Spleen (tissue), 11 donors: ENCODE data around the gene LGMN. TPM values are rescaled to one million over a fixed set of nuclear protein-coding genes. Genes with fewer than 3 reads are reported as not detected.
A peak's percentile ranks its signal among the peaks of the same experiment; 100 is the strongest.

Experiments used
- DNase-seq: peaks from one replicate; pipeline ENCODE4 v3.0.0-alpha.2; 2020
- H3K27ac ChIP-seq, 8 donors: fragments of 200-600 bp; sonication (generic) in 7 of 8; 1 replicate in 4 of 8; 2 replicates in 4 of 8; pipeline versions ENCODE4 v1.5.0 to v1.8.0; 2016 to 2021; ENCODE audit warnings: inconsistent platforms in 4 of 8, mild to moderate bottlenecking in 4 of 8, moderate library complexity in 1 of 8
- H3K27me3 ChIP-seq, 7 donors: fragments of 200-600 bp; sonication (generic) in 6 of 7; replicated peaks in 1 of 7; 1 replicate in 4 of 7; 2 replicates in 3 of 7; pipeline versions ENCODE4 v1.5.0 to v1.8.0; 2016 to 2021; ENCODE audit warnings: inconsistent platforms in 3 of 7, mild to moderate bottlenecking in 1 of 7
- H3K36me3 ChIP-seq, 6 donors: fragments of 200-600 bp; sonication (generic) in 5 of 6; 1 replicate in 4 of 6; 2 replicates in 2 of 6; pipeline versions ENCODE4 v1.5.0 to v1.8.0; 2016 to 2021; ENCODE audit warnings: inconsistent platforms in 2 of 6
- H3K4me1 ChIP-seq, 6 donors: fragments of 200-600 bp; sonication (generic) in 5 of 6; 1 replicate in 3 of 6; 2 replicates in 3 of 6; pipeline versions ENCODE4 v1.5.0 to v1.8.0; 2016 to 2021; ENCODE audit warnings: inconsistent platforms in 3 of 6
- H3K4me3 ChIP-seq, 8 donors: fragments of 200-600 bp; sonication (generic) in 7 of 8; 1 replicate in 4 of 8; 2 replicates in 4 of 8; pipeline versions ENCODE4 v1.5.0 to v1.8.0; 2016 to 2021; ENCODE audit warnings: inconsistent platforms in 4 of 8, mild to moderate bottlenecking in 4 of 8, moderate library complexity in 2 of 8
- H3K9me3 ChIP-seq, 8 donors: fragments of 200-600 bp; sonication (generic) in 7 of 8; 1 replicate in 4 of 8; 2 replicates in 4 of 8; pipeline versions ENCODE4 v1.5.0 to v1.8.0; 2016 to 2021; ENCODE audit warnings: inconsistent platforms in 4 of 8
- CTCF ChIP-seq, 11 experiments: fragments of 200-600 bp in 7 of 11; fragments of 450-650 bp in 4 of 11; sonication (generic) in 4 of 11; IDR thresholded peaks in 8 of 11; conservative IDR thresholded peaks in 3 of 11; 1 replicate in 7 of 11; 2 replicates in 4 of 11; pipeline versions ENCODE4 v1.4.0 to v1.8.0; 2016 to 2021; ENCODE audit warnings: antibody characterized with exemption in 11 of 11, inconsistent platforms in 4 of 11, mild to moderate bottlenecking in 1 of 11
- POLR2A ChIP-seq, 3 donors: fragments of 450-650 bp; IDR thresholded peaks; one replicate each; pipeline ENCODE4 v1.5.1; 2017; ENCODE audit warnings: antibody characterized with exemption in 3 of 3, mild to moderate bottlenecking in 1 of 3
- POLR2AphosphoS5 ChIP-seq, 3 donors: sonication (generic); formaldehyde crosslinking; IDR thresholded peaks; one replicate each; pipeline ENCODE4 v1.5.1; 2017; ENCODE audit warnings: antibody characterized with exemption in 3 of 3
- WGBS, 5 donors: extraction: QIAGEN DNeasy Blood & Tissue Kit in 3 of 5; methylation state at CpG; one replicate each; pipeline versions ENCODE4 v1.1.5 to v1.1.7; 2013 to 2018; 5-methylcytosine and 5-hydroxymethylcytosine counted together
- intact Hi-C: fragments of 100-400 bp; cut with DNase I; formaldehyde crosslinking; loops from one replicate; pipeline ENCODE4 v1.15.0; 2023; ENCODE audit warnings: low total_unique reads
- polyA plus RNA-seq, 3 donors: library from polyadenylated mRNA; stranded (reverse); fragments of 200-250 nt; gene quantifications; one replicate each; pipeline ENCODE4 v1.2.1, GENCODE V29; 2013
- total RNA-seq, 7 donors: library from RNA; depleted of rRNA in 3 of 7; stranded (reverse); fragments of >200 nt in 3 of 7; fragmentation: NEBNext Ultra II Directional in 4 of 7; extraction: Animal tissue kit (Norgen Biotek cat#: 25700) in 4 of 7; gene quantifications; one replicate each; pipeline versions ENCODE4 v1.1.0 to v1.2.1, GENCODE V29; 2016 to 2021
- donor health status: healthy with polysubstance abuse.
- donor health status: DM: no; HTN: no; CAD: no; lungs with moderate emphysema.
- donor health status: DM: no; HTN: no; CAD: no.
- donor health status: Bipolar disorder and iron deficiency.
- donor health status: healthy.
- donor health status: DM: no; HTN: no; CAD: no.
- donor health status: DM: yes; HTN: yes; CAD: no.

Gene LGMN
- total and polyA plus RNA-seq, 10 donors, result 56.6 to 270 (median 196) TPM

DNA sequence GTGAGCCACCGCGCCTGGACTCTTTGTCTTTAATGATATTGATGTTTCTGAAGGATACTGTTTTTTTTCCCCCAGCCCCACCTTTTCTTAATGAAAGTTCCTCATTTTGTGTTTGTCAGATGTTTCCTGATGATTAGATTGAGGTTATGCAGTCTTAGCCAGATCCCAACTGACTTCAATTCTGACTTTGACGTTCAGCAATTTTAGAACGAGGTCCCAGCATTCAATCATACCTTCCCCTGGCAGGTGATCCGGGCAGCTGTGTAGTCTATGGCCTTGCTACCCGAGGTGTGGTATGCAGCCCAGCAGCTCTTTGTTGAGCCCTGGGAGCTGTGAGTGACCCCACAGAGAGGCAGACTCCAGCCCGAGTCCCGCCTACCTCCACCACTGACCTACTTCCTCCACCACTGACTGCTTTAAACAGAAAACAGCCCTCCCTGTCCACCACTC, 82.7 kb downstream of the LGMN start:
- TF ChIP-seq CTCF (IDR thresholded peaks at IDR 0.05 in 8 of 11, conservative IDR thresholded peaks at IDR 0.05 in 3 of 11) (no peak), POLR2AphosphoS5 (IDR thresholded peaks at IDR 0.05) (peak in 1 of 3 donors; percentile 59), POLR2A (IDR thresholded peaks at IDR 0.05) (no peak)
- intact Hi-C loops, result no loop called here
- Histone ChIP-seq H3K27ac (peak overlapping the region in 7 of 8 donors; percentile 53 to 96 (median 80)), H3K4me1 (peaks cover 10 to 99% (median 62%) of the 10 kb centered on the region in 6 donors), H3K36me3 (peaks cover 0 to 94% (median 39%) of the 10 kb centered on the region in 6 donors), H3K9me3 (no peaks in the 10 kb centered on the region), H3K4me3 (peak overlapping the region in 1 of 8 donors; percentile 38), H3K27me3 (no peaks in the 10 kb centered on the region)
- no peak for DNase-seq
- 15 to 23% (median 18%) methylated on average over 8 of the region's 8 CpGs for WGBS, 5 donors

GRCh38 chr14:92663049-92663448, 85.4 kb downstream of the LGMN start:
- Histone ChIP-seq H3K27me3 (no peaks in the 10 kb centered on the region), H3K27ac (peak overlapping the region in 4 of 8 donors; percentile 25 to 96 (median 84)), H3K9me3 (no peaks in the 10 kb centered on the region), H3K4me3 (no peak overlapping the region), H3K36me3 (peaks cover 0 to 94% (median 58%) of the 10 kb centered on the region in 6 donors), H3K4me1 (peaks cover 29 to 99% (median 68%) of the 10 kb centered on the region in 6 donors)
- WGBS, 5 donors, result 90 to 95% (median 92%) methylated on average over 7 of the region's 7 CpGs
- intact Hi-C loops, result no loop called here
- TF ChIP-seq POLR2AphosphoS5 (IDR thresholded peaks at IDR 0.05) (no peak), CTCF (IDR thresholded peaks at IDR 0.05 in 8 of 11, conservative IDR thresholded peaks at IDR 0.05 in 3 of 11) (no peak), POLR2A (IDR thresholded peaks at IDR 0.05) (no peak)
- DNase-seq, result no peak

- no peak for DNase-seq
- H3K36me3 ChIP-seq, result peaks cover 0 to 91% (median 51%) of the 10 kb centered on the region in 6 donors
- H3K9me3 ChIP-seq, result no peaks in the 10 kb centered on the region
- TF ChIP-seq CTCF (IDR thresholded peaks at IDR 0.05 in 8 of 11, conservative IDR thresholded peaks at IDR 0.05 in 3 of 11) (no peak), POLR2A (IDR thresholded peaks at IDR 0.05) (no peak), POLR2AphosphoS5 (IDR thresholded peaks at IDR 0.05) (no peak)
- WGBS, 5 donors, result 66 to 87% (median 76%) methylated on average over 3 of the region's 3 CpGs
- H3K4me3 ChIP-seq, result peak overlapping the region in 1 of 8 donors; percentile 49
- intact Hi-C loops, result no loop called here
- no peaks in the 10 kb centered on the region for H3K27me3 ChIP-seq
- peak overlapping the region in 7 of 8 donors; percentile 73 to 96 (median 91) for H3K27ac ChIP-seq
- peaks cover 44 to 100% (median 78%) of the 10 kb centered on the region in 6 donors for H3K4me1 ChIP-seq
These were observed 87.9 kb downstream of the LGMN start for GRCh38 chr14:92660571-92660970.

- TF ChIP-seq CTCF (IDR thresholded peaks at IDR 0.05 in 8 of 11, conservative IDR thresholded peaks at IDR 0.05 in 3 of 11) (no peak), POLR2AphosphoS5 (IDR thresholded peaks at IDR 0.05) (peak in 2 of 3 donors; percentile 13 to 91)
- H3K27ac ChIP-seq, result peak overlapping the region; percentile 42 to 96 (median 88)
- H3K4me1 ChIP-seq, result peaks cover 45 to 100% (median 79%) of the 10 kb centered on the region in 6 donors
- peaks cover 0 to 95% (median 51%) of the 10 kb centered on the region in 6 donors for H3K36me3 ChIP-seq
- H3K27me3 ChIP-seq, result no peaks in the 10 kb centered on the region
- no peak for DNase-seq
- 45 to 65% (median 56%) methylated on average over 7 to 11 of the region's 11 CpGs for WGBS, 5 donors
- H3K4me3 ChIP-seq, result peak overlapping the region in 2 of 8 donors; percentile 5 to 49
- intact Hi-C loops, result no loop called here
- no peaks in the 10 kb centered on the region for H3K9me3 ChIP-seq
These were observed 88.5 kb downstream of the LGMN start for GRCh38 chr14:92659765-92660561.
